ENCODE data around the gene IGSF3. TPM values are rescaled to one million over a fixed set of nuclear protein-coding genes. Genes with fewer than 3 reads are reported as not detected.
"Not testable (repeated sequence)": the region's sequence is repeated elsewhere in the genome, so short reads cannot be mapped to it uniquely, and the experiment has no call there.

Gene IGSF3
- total and polyA plus RNA-seq, 10 donors = 0.09 to 1.2 (median 0.56) TPM

- WGBS, 5 donors = 77 to 93% (median 89%) methylated on average over 3 to 4 of the region's 4 CpGs
- Histone ChIP-seq H3K4me3 (no peak overlapping the region), H3K27me3 (replicated peaks in 1 of 7) (peaks cover 0 to 6% (median 0%) of the 10 kb centered on the region in 7 donors), H3K4me1 (no peaks in the 10 kb centered on the region), H3K9me3 (no peaks in the 10 kb centered on the region), H3K27ac (no peak overlapping the region), H3K36me3 (no peaks in the 10 kb centered on the region)
- DNase-seq = no peak
- intact Hi-C loops (cut with DNase I; ENCODE audit: low total_unique reads) = no loop called here
- no peak for TF ChIP-seq POLR2A (IDR thresholded peaks at IDR 0.05)
- no peak for TF ChIP-seq POLR2AphosphoS5 (IDR thresholded peaks at IDR 0.05)
- no peak for TF ChIP-seq CTCF (IDR thresholded peaks at IDR 0.05 in 8 of 11, conservative IDR thresholded peaks at IDR 0.05 in 3 of 11)
Observed at GRCh38 chr1:116654351-116654750, 13.2 kb downstream of the IGSF3 start.

- 91 to 100% (median 92%) methylated on average over 2 of the region's 2 CpGs for WGBS, 5 donors
- H3K27ac ChIP-seq; intact Hi-C loops (cut with DNase I; ENCODE audit: low total_unique reads); H3K4me3 ChIP-seq; H3K4me1 ChIP-seq; DNase-seq; H3K9me3 ChIP-seq; H3K27me3 ChIP-seq (replicated peaks in 1 of 7); H3K36me3 ChIP-seq: not testable (repeated sequence)
Observed at GRCh38 chr1:116652598-116652997, 14.9 kb downstream of the IGSF3 start.

- H3K27me3 ChIP-seq (replicated peaks in 1 of 7); intact Hi-C loops (cut with DNase I; ENCODE audit: low total_unique reads); H3K27ac ChIP-seq; H3K4me3 ChIP-seq; H3K36me3 ChIP-seq; H3K4me1 ChIP-seq; H3K9me3 ChIP-seq; DNase-seq: not testable (repeated sequence)
- WGBS, 5 donors = 77 to 98% (median 92%) methylated on average over 3 of the region's 3 CpGs
Observed at GRCh38 chr1:116650781-116651180, 16.8 kb downstream of the IGSF3 start.

- 62 to 88% (median 71%) methylated on average over 5 of the region's 5 CpGs for WGBS, 5 donors
- H3K36me3 ChIP-seq; H3K4me3 ChIP-seq; H3K4me1 ChIP-seq; intact Hi-C loops (cut with DNase I; ENCODE audit: low total_unique reads); DNase-seq; H3K27ac ChIP-seq; H3K9me3 ChIP-seq; H3K27me3 ChIP-seq (replicated peaks in 1 of 7): not testable (repeated sequence)
Observed at GRCh38 chr1:116649041-116649440, 18.5 kb downstream of the IGSF3 start.

GRCh38 chr1:116648325-116648724 is 19.2 kb downstream of the IGSF3 start:
- H3K36me3 ChIP-seq; H3K9me3 ChIP-seq; H3K27me3 ChIP-seq (replicated peaks in 1 of 7); H3K27ac ChIP-seq; H3K4me3 ChIP-seq; DNase-seq; H3K4me1 ChIP-seq; intact Hi-C loops (cut with DNase I; ENCODE audit: low total_unique reads): not testable (repeated sequence)
- 87 to 90% (median 87%) methylated on average over 7 of the region's 7 CpGs for WGBS, 5 donors

- H3K9me3 ChIP-seq; DNase-seq; H3K27ac ChIP-seq; H3K4me3 ChIP-seq; H3K4me1 ChIP-seq; H3K27me3 ChIP-seq (replicated peaks in 1 of 7); intact Hi-C loops (cut with DNase I; ENCODE audit: low total_unique reads); H3K36me3 ChIP-seq: not testable (repeated sequence)
- WGBS, 5 donors = 86 to 91% (median 90%) methylated on average over 7 to 8 of the region's 8 CpGs
Observed at GRCh38 chr1:116647186-116647585, 20.3 kb downstream of the IGSF3 start.

GRCh38 chr1:116646673-116647170 is 20.8 kb downstream of the IGSF3 start:
- 36 to 52% (median 47%) methylated on average over 9 of the region's 9 CpGs for WGBS, 5 donors
- DNase-seq; H3K36me3 ChIP-seq; H3K9me3 ChIP-seq; intact Hi-C loops (cut with DNase I; ENCODE audit: low total_unique reads); H3K27me3 ChIP-seq (replicated peaks in 1 of 7); H3K27ac ChIP-seq; H3K4me3 ChIP-seq; H3K4me1 ChIP-seq: not testable (repeated sequence)

GRCh38 chr1:116645802-116646672 is 21.5 kb downstream of the IGSF3 start:
- H3K4me1 ChIP-seq = not testable (repeated sequence)
- 63 to 75% (median 71%) methylated on average over 13 to 16 of the region's 16 CpGs for WGBS, 5 donors

GRCh38 chr1:116644993-116645392 is 22.5 kb downstream of the IGSF3 start:
- DNase-seq; H3K27me3 ChIP-seq (replicated peaks in 1 of 7); H3K4me1 ChIP-seq; H3K4me3 ChIP-seq; H3K9me3 ChIP-seq; intact Hi-C loops (cut with DNase I; ENCODE audit: low total_unique reads); H3K36me3 ChIP-seq; H3K27ac ChIP-seq: not testable (repeated sequence)
- WGBS, 5 donors = 88 to 100% (median 93%) methylated on average over 2 of the region's 2 CpGs

More at GRCh38 chr1:116645802-116646672, 21.5 kb downstream of the IGSF3 start:
- H3K4me3 ChIP-seq; H3K27ac ChIP-seq; intact Hi-C loops (cut with DNase I; ENCODE audit: low total_unique reads); H3K27me3 ChIP-seq (replicated peaks in 1 of 7); H3K36me3 ChIP-seq; DNase-seq; H3K9me3 ChIP-seq: not testable (repeated sequence)

GRCh38 chr1:116644096-116644495 is 23.4 kb downstream of the IGSF3 start:
- H3K4me1 ChIP-seq; H3K36me3 ChIP-seq; H3K9me3 ChIP-seq; H3K27ac ChIP-seq; H3K27me3 ChIP-seq (replicated peaks in 1 of 7); intact Hi-C loops (cut with DNase I; ENCODE audit: low total_unique reads); DNase-seq; H3K4me3 ChIP-seq: not testable (repeated sequence)
- whole genome bisulfite sequencing, 5 donors = 82 to 92% (median 89%) methylated on average over 4 to 5 of the region's 5 CpGs
